Hepatocyte (in vitro differentiated cells): Measurements from ENCODE around the gene ROR2. TPM values are rescaled to one million over a fixed set of nuclear protein-coding genes. Genes with fewer than 3 reads are reported as not detected.
"Not testable (repeated sequence)": the region's sequence is repeated elsewhere in the genome, so short reads cannot be mapped to it uniquely, and the experiment has no call there.

Experiments used
- DNase-seq: peaks from one replicate; pipeline ENCODE4 v3.0.0-alpha.2; 2016; ENCODE audit warnings: low spot score
- H2AFZ ChIP-seq: fragments of 200-600 bp; sonication (generic); 2 replicates; pipeline ENCODE4 v1.6.0; 2016; ENCODE audit warnings: antibody characterized with exemption, mild to moderate bottlenecking
- H3K27ac ChIP-seq: fragments of 200-600 bp; sonication (generic); 2 replicates; pipeline ENCODE4 v1.5.1; 2016; ENCODE audit warnings: mild to moderate bottlenecking
- H3K27me3 ChIP-seq: fragments of 200-600 bp; sonication (generic); 2 replicates; pipeline ENCODE4 v1.6.1; 2016
- H3K36me3 ChIP-seq: fragments of 200-600 bp; sonication (generic); replicated peaks from 2 replicates; pipeline ENCODE4 v1.5.1; 2016; ENCODE audit warnings: low read depth; ENCODE audit not compliant: insufficient read depth
- H3K4me1 ChIP-seq: fragments of 200-600 bp; sonication (generic); 2 replicates; pipeline ENCODE4 v1.5.1; 2016; ENCODE audit warnings: mild to moderate bottlenecking, moderate library complexity; ENCODE audit not compliant: insufficient read depth
- H3K4me2 ChIP-seq: fragments of 200-600 bp; sonication (generic); 2 replicates; pipeline ENCODE4 v1.6.0; 2016
- H3K4me3 ChIP-seq: fragments of 200-600 bp; sonication (generic); 2 replicates; pipeline ENCODE4 v1.5.1; 2016; ENCODE audit warnings: mild to moderate bottlenecking
- H3K79me2 ChIP-seq: fragments of 200-600 bp; sonication (generic); 2 replicates; pipeline ENCODE4 v1.6.0; 2017; ENCODE audit warnings: mild to moderate bottlenecking
- H3K9me2 ChIP-seq: fragments of 200-600 bp; sonication (generic); replicated peaks from 2 replicates; pipeline ENCODE4 v1.6.0; 2017; ENCODE audit warnings: mild to moderate bottlenecking; ENCODE audit not compliant: insufficient read depth
- H3K9me3 ChIP-seq: fragments of 200-600 bp; sonication (generic); 2 replicates; pipeline ENCODE4 v1.5.1; 2016; ENCODE audit warnings: low read depth, mild to moderate bottlenecking
- H4K20me1 ChIP-seq: fragments of 200-600 bp; sonication (generic); 2 replicates; pipeline ENCODE4 v1.6.0; 2016; ENCODE audit warnings: mild to moderate bottlenecking; ENCODE audit not compliant: insufficient read depth, poor library complexity, severe bottlenecking
- CTCF ChIP-seq: fragments of 200-600 bp; sonication (generic); IDR thresholded peaks from 2 replicates; pipeline ENCODE4 v1.5.1; 2016; ENCODE audit warnings: antibody characterized with exemption, mild to moderate bottlenecking; ENCODE audit not compliant: poor library complexity
- EZH2 ChIP-seq: fragments of 200-600 bp; sonication (generic); IDR thresholded peaks from 2 replicates; pipeline ENCODE4 v1.6.1; 2016; ENCODE audit warnings: antibody characterized with exemption, mild to moderate bottlenecking, borderline replicate concordance
- EZH2phosphoT487 ChIP-seq: fragments of 200-600 bp; sonication (generic); IDR thresholded peaks from one replicate; pipeline ENCODE4 v1.6.1; 2018; ENCODE audit warnings: antibody characterized with exemption, mild to moderate bottlenecking, low read depth, moderate library complexity; ENCODE audit not compliant: unreplicated experiment, severe bottlenecking
- WGBS: methylation state at CpG from one replicate; pipeline ENCODE4 v1.1.6; 2016; ENCODE audit warnings: low lambda C conversion rate; ENCODE audit errors: missing lambda C conversion rate; 5-methylcytosine and 5-hydroxymethylcytosine counted together
- polyA plus RNA-seq: library from polyadenylated mRNA; unstranded; fragments of >200 nt; fragmentation: Nextera tagmentation; extraction: Ambion mirVana; gene quantifications from 2 replicates; pipeline ENCODE4 v1.2.1, GENCODE V29; 2016
- total RNA-seq: library from RNA; depleted of rRNA; stranded (reverse); fragments of >200 nt; gene quantifications from 2 replicates; pipeline ENCODE4 v1.2.3, GENCODE V29; 2014

The ROR2 gene
- total and polyA plus RNA-seq, 2 experiments from 2014 or later, result 25.6 to 29.5 TPM

DNA sequence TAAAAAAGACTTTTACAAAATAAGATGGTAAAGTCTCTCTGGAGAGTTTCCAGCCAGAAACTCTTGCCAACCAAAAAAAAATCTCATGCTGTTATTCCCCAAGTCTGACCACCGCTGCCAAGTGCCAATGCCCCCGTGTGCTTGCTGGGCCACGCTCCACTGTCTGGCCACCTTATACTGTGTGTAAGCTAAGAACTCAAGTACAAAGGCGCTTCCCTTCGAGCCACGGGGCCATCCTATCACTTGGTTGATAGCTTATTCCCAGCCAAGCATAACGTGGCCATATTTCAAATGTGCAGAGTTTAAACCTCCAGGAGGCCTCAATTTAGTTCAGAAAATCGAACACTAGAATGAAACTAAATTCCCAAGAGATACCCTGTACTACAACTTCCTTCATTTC is 36.0 kb downstream of the ROR2 start:
- Histone ChIP-seq H3K27ac (no peak overlapping the region), H3K4me2 (no peak overlapping the region), H2AFZ (no peak overlapping the region), H3K79me2 (peaks cover 100% of the 10 kb centered on the region), H3K9me3 (no peaks in the 10 kb centered on the region), H3K4me1 (peaks cover 4% of the 10 kb centered on the region), H3K4me3 (no peak overlapping the region), H3K36me3 (no peaks in the 10 kb centered on the region), H3K27me3 (no peaks in the 10 kb centered on the region), H4K20me1 (peaks cover 14% of the 10 kb centered on the region), H3K9me2 (no peaks in the 10 kb centered on the region)
- 93% methylated on average over 8 of the region's 8 CpGs for WGBS
- TF ChIP-seq EZH2 (no peak), EZH2phosphoT487 (no peak), CTCF (no peak)
- DNase-seq, result no peak

- Histone ChIP-seq H2AFZ (no peak overlapping the region), H3K9me3 (no peaks in the 10 kb centered on the region), H3K27ac (no peak overlapping the region), H3K4me2 (no peak overlapping the region), H3K9me2 (no peaks in the 10 kb centered on the region), H3K27me3 (no peaks in the 10 kb centered on the region), H4K20me1 (peaks cover 14% of the 10 kb centered on the region), H3K36me3 (no peaks in the 10 kb centered on the region), H3K4me1 (peaks cover 10% of the 10 kb centered on the region), H3K4me3 (no peak overlapping the region), H3K79me2 (peaks cover 100% of the 10 kb centered on the region)
- 94% methylated on average over 2 of the region's 2 CpGs for WGBS
- TF ChIP-seq EZH2 (no peak), EZH2phosphoT487 (no peak), CTCF (no peak)
- no peak for DNase-seq
Measured at GRCh38 chr9:91913096-91913495, 36.9 kb downstream of the ROR2 start.

DNA sequence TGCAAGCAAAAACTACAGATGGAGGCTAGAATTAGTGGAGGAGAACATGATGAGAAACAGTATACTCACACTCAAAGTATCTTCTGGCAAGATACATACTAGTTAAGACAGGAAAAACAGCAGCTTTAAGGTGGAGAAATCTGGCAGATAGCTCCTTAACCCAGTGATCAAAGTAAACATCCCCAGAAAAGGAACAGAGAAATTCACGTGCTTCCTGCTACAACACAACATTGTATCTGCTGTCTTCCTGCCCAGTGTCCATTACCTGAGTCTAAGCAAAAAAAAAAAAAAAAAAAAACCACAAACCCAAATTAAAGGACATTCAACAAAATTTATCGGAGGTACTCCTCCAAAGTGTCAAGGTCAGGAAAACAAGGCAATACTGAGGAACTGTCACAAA is 38.4 kb downstream of the ROR2 start:
- TF ChIP-seq CTCF (no peak), EZH2 (no peak), EZH2phosphoT487 (no peak)
- no peak overlapping the region for H3K27ac ChIP-seq
- DNase-seq, result no peak
- no peak overlapping the region for H3K4me2 ChIP-seq
- peaks cover 14% of the 10 kb centered on the region for H4K20me1 ChIP-seq
- peaks cover 23% of the 10 kb centered on the region for H3K4me1 ChIP-seq
- peaks cover 100% of the 10 kb centered on the region for H3K79me2 ChIP-seq
- H3K36me3 ChIP-seq, result no peaks in the 10 kb centered on the region
- no peak overlapping the region for H3K4me3 ChIP-seq
- H3K9me2 ChIP-seq, result no peaks in the 10 kb centered on the region
- no peak overlapping the region for H2AFZ ChIP-seq
- no peaks in the 10 kb centered on the region for H3K9me3 ChIP-seq
- 64% methylated on average over 2 of the region's 2 CpGs for whole genome bisulfite sequencing
- H3K27me3 ChIP-seq, result no peaks in the 10 kb centered on the region

GRCh38 chr9:91909256-91909655 is 40.8 kb downstream of the ROR2 start:
- peaks cover 100% of the 10 kb centered on the region for H3K79me2 ChIP-seq
- not testable (repeated sequence) for H3K9me2 ChIP-seq, H3K27ac ChIP-seq, H3K9me3 ChIP-seq, H3K36me3 ChIP-seq, H2AFZ ChIP-seq, H3K4me3 ChIP-seq, DNase-seq, H3K27me3 ChIP-seq, H3K4me2 ChIP-seq
- WGBS, result 90% methylated on average over 3 of the region's 3 CpGs
- peaks cover 34% of the 10 kb centered on the region for H3K4me1 ChIP-seq
- H4K20me1 ChIP-seq, result peaks cover 14% of the 10 kb centered on the region
